ENCODE results near the gene CRPPA. TPM values are rescaled to one million over a fixed set of nuclear protein-coding genes. Genes with fewer than 3 reads are reported as not detected.

The CRPPA gene
- total RNA-seq, 2 experiments from 2014 or later = 1.4 to 1.6 TPM

GRCh38 chr7:16399916-16400892 is 21.1 kb downstream of the CRPPA start:
- Mint-ChIP-seq H3K4me3 (no peak overlapping the region), H3K27me3 (no peaks in the 10 kb centered on the region), H3K36me3 (ENCODE audit: low read depth) (peaks cover 44% of the 10 kb centered on the region), H3K27ac (no peak overlapping the region), H3K4me1 (ENCODE audit: low read depth) (peaks cover 3% of the 10 kb centered on the region), H3K9me3 (peaks cover 46% of the 10 kb centered on the region)
- DNase-seq (no peak), ATAC-seq (no peak)
- POLR2A ChIA-PET = no interaction called here
- no peak for TF ChIP-seq CTCF (IDR thresholded peaks at IDR 0.05)
- intact Hi-C loops (cut with micrococcal nuclease) = loop anchor here (2.0 kb wide), 1 partner anchor 15 kb away; no protein-coding TSS in a partner anchor
- CTCF ChIA-PET = no interaction called here

GRCh38 chr7:16399265-16399831 is 22.0 kb downstream of the CRPPA start:
- H3K27ac Mint-ChIP-seq = no peak overlapping the region
- no peak for ATAC-seq
- H3K4me3 Mint-ChIP-seq = no peak overlapping the region
- no peak for DNase-seq
- ChIA-PET POLR2A (no interaction called here), CTCF (no interaction called here)
- intact Hi-C loops (cut with micrococcal nuclease) = no loop called here
- H3K36me3 Mint-ChIP-seq (ENCODE audit: low read depth) = peaks cover 44% of the 10 kb centered on the region
- no peaks in the 10 kb centered on the region for H3K27me3 Mint-ChIP-seq
- peaks cover 3% of the 10 kb centered on the region for H3K4me1 Mint-ChIP-seq (ENCODE audit: low read depth)
- peaks cover 46% of the 10 kb centered on the region for H3K9me3 Mint-ChIP-seq
- no peak for TF ChIP-seq CTCF (IDR thresholded peaks at IDR 0.05)

DNA sequence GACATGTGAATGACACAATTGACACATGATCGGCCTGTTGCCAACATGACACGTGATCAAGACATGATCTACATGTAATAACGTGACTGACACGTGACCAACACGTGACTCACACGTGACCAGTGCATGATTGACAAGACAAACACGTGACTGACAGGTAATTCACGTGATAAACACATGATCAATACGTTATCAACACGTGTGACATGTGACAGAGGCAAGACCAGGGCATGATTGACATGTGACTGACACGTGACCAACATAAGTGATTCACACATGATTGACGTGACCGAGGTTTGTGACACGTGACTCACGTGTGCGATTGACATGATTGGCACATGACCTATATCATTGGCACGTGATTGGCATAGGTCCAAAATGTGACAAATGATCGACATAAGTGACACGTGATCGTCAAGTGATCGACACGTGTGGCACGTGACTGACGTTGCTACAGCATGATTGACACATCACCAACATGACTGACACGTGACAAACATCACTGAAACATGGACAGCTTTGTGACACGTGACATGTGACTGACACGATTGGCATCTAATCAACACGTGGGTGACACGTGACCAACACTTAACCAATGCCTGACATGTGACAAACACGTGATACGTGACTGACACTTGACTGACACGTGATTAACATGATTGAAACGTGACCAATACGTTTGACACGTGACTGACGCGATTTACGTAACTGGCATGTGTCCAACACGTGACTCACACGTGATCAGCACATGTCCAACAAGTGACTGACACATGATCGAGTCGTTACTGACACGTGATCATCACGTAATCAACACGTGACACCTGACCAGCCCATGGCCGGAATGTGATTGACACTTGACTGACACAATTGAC is 23.0 kb downstream of the CRPPA start:
- Mint-ChIP-seq H3K27ac (no peak overlapping the region), H3K36me3 (ENCODE audit: low read depth) (peaks cover 42% of the 10 kb centered on the region), H3K9me3 (peaks cover 47% of the 10 kb centered on the region), H3K27me3 (no peaks in the 10 kb centered on the region), H3K4me3 (no peak overlapping the region), H3K4me1 (ENCODE audit: low read depth) (peaks cover 3% of the 10 kb centered on the region)
- ChIA-PET CTCF (no interaction called here), POLR2A (no interaction called here)
- TF ChIP-seq CTCF (IDR thresholded peaks at IDR 0.05) = no peak
- no peak for ATAC-seq
- intact Hi-C loops (cut with micrococcal nuclease) = no loop called here
- DNase-seq = no peak

- H3K36me3 Mint-ChIP-seq (ENCODE audit: low read depth) = peaks cover 35% of the 10 kb centered on the region
- TF ChIP-seq CTCF (IDR thresholded peaks at IDR 0.05) = no peak
- peaks cover 3% of the 10 kb centered on the region for H3K4me1 Mint-ChIP-seq (ENCODE audit: low read depth)
- ChIA-PET POLR2A (no interaction called here), CTCF (no interaction called here)
- no peaks in the 10 kb centered on the region for H3K27me3 Mint-ChIP-seq
- no peak for DNase-seq
- no peak overlapping the region for H3K4me3 Mint-ChIP-seq
- H3K9me3 Mint-ChIP-seq = peaks cover 40% of the 10 kb centered on the region
- ATAC-seq = peak; percentile 20
- intact Hi-C loops (cut with micrococcal nuclease) = no loop called here
- no peak overlapping the region for H3K27ac Mint-ChIP-seq
Observed at GRCh38 chr7:16397501-16398145, 23.7 kb downstream of the CRPPA start.

Data from activated CD8-positive, alpha-beta T cell treated with anti-CD3 and anti-CD28 coated beads for 36 hours (primary cell).